OCI-LY7 (cell line): ENCODE data around the gene PPHLN1. TPM values are rescaled to one million over a fixed set of nuclear protein-coding genes. Genes with fewer than 3 reads are reported as not detected.

Experiments
- BruUV-seq: library from RNA; stranded (reverse); fragments of 400-500 nt; replicated peaks from 2 replicates; lab custom pipeline; 2021; lab: Mats Ljungman, UMichigan
- CTCF ChIA-PET: fragments of 300-600 bp; sonication (Branson Sonifier 250); formaldehyde crosslinking; loops from one replicate; lab custom pipeline; 2022; ENCODE audit warnings: antibody characterized with exemption; ENCODE audit not compliant: unreplicated experiment; lab: Charles Lee
- POLR2A ChIA-PET: fragments of 300-600 bp; sonication (Branson Sonifier 250); formaldehyde crosslinking; loops from one replicate; lab custom pipeline; 2022; ENCODE audit warnings: antibody characterized with exemption; lab: Charles Lee
- DNase-seq: peaks from one replicate; pipeline ENCODE4 v3.0.0-alpha.2; 2015; ENCODE audit warnings: low spot score
- H2AFZ ChIP-seq: fragments of 200-600 bp; sonication (generic), shearing (Covaris generic); 2 replicates; pipeline ENCODE4 v1.6.1; 2014; ENCODE audit warnings: mild to moderate bottlenecking, antibody characterized with exemption, low read length, moderate library complexity
- H3K27ac ChIP-seq: fragments of 200-600 bp; sonication (generic); 2 replicates; pipeline ENCODE4 v1.5.1; 2014; ENCODE audit warnings: mixed run types, low read depth, mild to moderate bottlenecking, moderate library complexity, low read length, inconsistent platforms; ENCODE audit not compliant: poor library complexity, severe bottlenecking
- H3K36me3 ChIP-seq: fragments of 200-600 bp; sonication (generic); 2 replicates; pipeline ENCODE4 v1.6.1; 2014; ENCODE audit warnings: mild to moderate bottlenecking, antibody characterized with exemption, low read length, moderate library complexity, mixed read lengths; ENCODE audit not compliant: insufficient read depth
- H3K4me1 ChIP-seq: fragments of 200-600 bp; sonication (generic); 2 replicates; pipeline ENCODE4 v1.5.1; 2014; ENCODE audit warnings: mild to moderate bottlenecking, low read length; ENCODE audit not compliant: insufficient read depth, poor library complexity, severe bottlenecking
- H3K4me2 ChIP-seq: fragments of 200-600 bp; sonication (generic); 2 replicates; pipeline ENCODE4 v1.6.1; 2014; ENCODE audit warnings: mild to moderate bottlenecking, low read length
- H3K4me3 ChIP-seq: fragments of 200-600 bp; sonication (generic); 2 replicates; pipeline ENCODE4 v1.5.1; 2014; ENCODE audit warnings: mild to moderate bottlenecking, low read depth, low read length; ENCODE audit not compliant: poor library complexity, severe bottlenecking
- H3K79me2 ChIP-seq: fragments of 200-600 bp; sonication (generic); 2 replicates; pipeline ENCODE4 v1.6.1; 2016; ENCODE audit warnings: low read depth, mild to moderate bottlenecking, low read length, moderate library complexity, mixed read lengths; ENCODE audit not compliant: insufficient read depth
- H3K9me2 ChIP-seq: fragments of 200-600 bp; sonication (generic); 2 replicates; pipeline ENCODE4 v1.6.1; 2016; ENCODE audit warnings: mild to moderate bottlenecking, low read length, mixed read lengths; ENCODE audit not compliant: insufficient read depth
- H3K9me3 ChIP-seq: fragments of 200-600 bp; sonication (generic); 2 replicates; pipeline ENCODE4 v1.6.1; 2014; ENCODE audit warnings: mild to moderate bottlenecking, mixed run types, low read length, mixed read lengths
- H4K20me1 ChIP-seq: fragments of 200-600 bp; sonication (generic); 2 replicates; pipeline ENCODE4 v1.6.1; 2014; ENCODE audit warnings: mild to moderate bottlenecking, antibody characterized with exemption, low read length, moderate library complexity, mixed read lengths; ENCODE audit not compliant: insufficient read depth
- CTCF ChIP-seq: fragments of 200-600 bp; sonication (generic); conservative IDR thresholded peaks from 2 replicates; pipeline ENCODE4 v1.5.1; 2014; ENCODE audit warnings: mild to moderate bottlenecking, antibody characterized with exemption, low read length, moderate library complexity, mixed read lengths
- EZH2phosphoT487 ChIP-seq: fragments of 200-600 bp; sonication (generic); IDR thresholded peaks from 2 replicates; pipeline ENCODE4 v1.6.1; 2018; ENCODE audit warnings: low read depth, borderline replicate concordance, mild to moderate bottlenecking, mixed run types, antibody characterized with exemption, low read length, moderate library complexity, mixed read lengths
- intact Hi-C: fragments of 100-400 bp; cut with micrococcal nuclease; formaldehyde crosslinking; loops from one replicate; pipeline ENCODE4 v1.10.0; 2022; ENCODE audit not compliant: unreplicated experiment
- total RNA-seq, 2 experiments: library from RNA; depleted of rRNA in 1 of 2; stranded (reverse); fragments of >200 nt in 1 of 2; shearing (Covaris generic) in 1 of 2; gene quantifications; 2 replicates each; pipeline ENCODE4 v1.2.3, GENCODE V29; 2014 to 2022

Gene PPHLN1
- total RNA-seq, 2 experiments from 2014 or later: 95.3 to 97.6 TPM

- BruUV-seq: no TSS peak
- Histone ChIP-seq H3K36me3 (no peaks in the 10 kb centered on the region), H3K79me2 (no peaks in the 10 kb centered on the region), H3K9me3 (no peaks in the 10 kb centered on the region), H3K9me2 (no peaks in the 10 kb centered on the region), H3K4me2 (no peak overlapping the region), H3K4me1 (peaks cover 19% of the 10 kb centered on the region), H4K20me1 (no peaks in the 10 kb centered on the region; the same call in 1 of the 2 replicates), H3K27ac (no peak overlapping the region), H3K4me3 (no peak overlapping the region), H2AFZ (no peak overlapping the region)
- ChIA-PET CTCF (no interaction called here), POLR2A (interaction anchor here (1.0 kb wide), 1 partner anchor 19 kb away, joined by 4 read pairs; no protein-coding TSS in a partner anchor)
- intact Hi-C loops: no loop called here
- no peak for TF ChIP-seq CTCF
- TF ChIP-seq EZH2phosphoT487: no peak
- DNase-seq: no peak
These were observed 159.9 kb downstream of the PPHLN1 start for GRCh38 chr12:42485823-42486222.

GRCh38 chr12:42486407-42486806 lies 160.4 kb downstream of the PPHLN1 start:
- POLR2A ChIA-PET: interaction anchor here (1.0 kb wide), 1 partner anchor 18 kb away, joined by 4 read pairs; no protein-coding TSS in a partner anchor
- no peak for DNase-seq
- no peak overlapping the region for H3K27ac ChIP-seq
- H3K9me2 ChIP-seq: no peaks in the 10 kb centered on the region
- no peaks in the 10 kb centered on the region for H3K79me2 ChIP-seq
- no peak overlapping the region for H3K4me3 ChIP-seq
- no peak overlapping the region for H3K4me2 ChIP-seq
- no TSS peak for BruUV-seq
- no peaks in the 10 kb centered on the region for H3K36me3 ChIP-seq
- no peak overlapping the region for H2AFZ ChIP-seq
- no peaks in the 10 kb centered on the region for H3K9me3 ChIP-seq
- no peaks in the 10 kb centered on the region; the same call in 1 of the 2 replicates for H4K20me1 ChIP-seq
- no peak for TF ChIP-seq EZH2phosphoT487
- no peak for TF ChIP-seq CTCF
- peaks cover 19% of the 10 kb centered on the region for H3K4me1 ChIP-seq
- CTCF ChIA-PET: no interaction called here
- intact Hi-C loops: no loop called here

GRCh38 chr12:42490261-42490842 lies 164.4 kb downstream of the PPHLN1 start:
- CTCF ChIA-PET: no interaction called here
- no peak overlapping the region for H3K4me3 ChIP-seq
- no peak for TF ChIP-seq CTCF
- TF ChIP-seq EZH2phosphoT487: no peak

More at GRCh38 chr12:42490261-42490842, 164.4 kb downstream of the PPHLN1 start:
- Histone ChIP-seq H3K27ac (no peak overlapping the region), H4K20me1 (no peaks in the 10 kb centered on the region; the same call in 1 of the 2 replicates), H3K9me3 (no peaks in the 10 kb centered on the region), H3K4me1 (no peaks in the 10 kb centered on the region), H3K9me2 (no peaks in the 10 kb centered on the region), H2AFZ (no peak overlapping the region), H3K79me2 (no peaks in the 10 kb centered on the region), H3K36me3 (no peaks in the 10 kb centered on the region), H3K4me2 (no peak overlapping the region)
- intact Hi-C loops: no loop called here
- POLR2A ChIA-PET: interaction anchor here (0.7 to 1.6 kb wide), 3 partner anchors 12 to 903 kb away, joined by 3 to 5 read pairs (median 4); no protein-coding TSS in a partner anchor
- DNase-seq: no peak
- BruUV-seq: no TSS peak
